Peyer's patch (tissue), 4 donors: Measurements from ENCODE around the gene RTBDN.

Experiments used
- CTCF ChIP-seq, 6 experiments: fragments of 450-650 bp in 4 of 6; fragments of 200-600 bp in 2 of 6; sonication (generic) in 1 of 6; IDR thresholded peaks; one replicate each; pipeline ENCODE4 v1.5.1; 2017 to 2019; ENCODE audit warnings: antibody characterized with exemption in 6 of 6, mild to moderate bottlenecking in 3 of 6, moderate library complexity in 1 of 6
- POLR2A ChIP-seq, 2 donors: fragments of 450-650 bp; IDR thresholded peaks; one replicate each; pipeline ENCODE4 v1.5.1; 2017; ENCODE audit warnings: antibody characterized with exemption in 2 of 2, mild to moderate bottlenecking in 2 of 2, moderate library complexity in 2 of 2

- no peak for TF ChIP-seq CTCF (IDR thresholded peaks at IDR 0.05)
- no peak for TF ChIP-seq POLR2A (IDR thresholded peaks at IDR 0.05)
These were observed 50.5 kb downstream of the RTBDN start for GRCh38 chr19:12783849-12784393.
